GM18519 (cell line): ENCODE measurements around the gene ACOT11.

Experiments used
- ATAC-seq: cut with Tn5 transposase; IDR thresholded peaks from one replicate; pipeline ENCODE4 v1.9.1; 2021; ENCODE audit warnings: mild to moderate bottlenecking, moderate library complexity; ENCODE audit not compliant: unreplicated experiment, low FRiP score

ACOT11 gene

GRCh38 chr1:54583871-54584270 is 35.8 kb downstream of the ACOT11 start:
- ATAC-seq: no peak

DNA sequence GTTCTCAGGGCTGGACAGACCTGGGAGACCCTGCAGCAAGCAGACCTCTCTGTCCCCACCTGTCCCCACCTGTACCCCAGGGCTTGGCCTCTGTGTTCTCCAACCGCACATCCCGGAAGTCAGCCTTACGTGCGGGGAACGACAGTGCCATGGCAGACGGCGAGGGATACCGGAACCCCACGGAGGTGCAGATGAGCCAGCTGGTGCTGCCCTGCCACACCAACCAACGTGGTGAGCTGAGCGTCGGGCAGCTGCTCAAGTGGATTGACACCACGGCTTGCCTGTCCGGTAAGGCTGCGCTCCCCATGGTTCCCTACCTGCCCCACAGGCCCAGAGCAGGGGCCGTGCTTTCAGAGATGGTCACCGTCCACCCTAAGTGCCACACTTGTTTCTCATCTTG is 36.5 kb downstream of the ACOT11 start:
- no peak for ATAC-seq

DNA sequence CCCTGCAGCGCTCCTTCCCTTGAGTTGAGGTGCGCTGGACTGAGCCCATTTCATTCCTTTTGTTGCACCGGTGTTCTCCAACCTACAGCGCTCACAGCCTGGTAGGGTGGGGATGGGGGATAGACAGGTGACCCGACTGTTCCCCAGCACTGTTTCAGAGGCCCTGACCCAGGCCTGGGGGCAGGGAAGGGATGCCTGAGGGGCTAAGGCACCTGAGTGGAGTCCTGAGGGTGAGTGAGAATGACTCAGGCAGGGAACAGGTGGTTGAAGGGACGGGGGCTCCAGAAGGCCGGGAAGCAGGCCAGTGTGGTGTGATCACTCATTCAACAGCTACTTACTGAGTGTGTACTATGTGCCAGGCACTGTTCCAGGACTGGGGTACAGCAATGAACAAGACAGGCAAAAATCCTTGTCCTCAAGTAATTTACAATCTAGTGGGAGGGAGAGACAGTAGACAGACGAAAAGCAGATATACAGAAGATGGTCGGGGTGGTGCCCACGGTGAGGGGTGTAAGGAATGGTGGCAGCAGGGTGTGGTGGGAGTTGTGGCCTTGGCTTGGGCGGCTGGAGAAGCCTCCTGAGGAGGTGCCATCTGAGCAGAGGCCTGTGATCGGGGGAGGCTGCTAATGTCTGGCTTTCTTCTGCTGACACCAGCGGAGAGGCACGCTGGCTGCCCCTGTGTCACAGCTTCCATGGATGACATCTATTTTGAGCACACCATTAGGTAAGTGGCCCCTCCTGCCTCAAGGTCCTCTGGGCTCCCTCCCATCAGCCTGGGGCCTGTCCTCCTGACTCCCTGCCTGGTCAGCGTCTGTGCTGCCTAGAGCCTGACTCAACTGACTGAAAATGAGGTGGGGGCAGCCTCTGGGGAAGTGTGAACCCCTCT is 37.4 kb downstream of the ACOT11 start:
- no peak for ATAC-seq

GRCh38 chr1:54588377-54588776 is 40.3 kb downstream of the ACOT11 start:
- no peak for ATAC-seq

DNA sequence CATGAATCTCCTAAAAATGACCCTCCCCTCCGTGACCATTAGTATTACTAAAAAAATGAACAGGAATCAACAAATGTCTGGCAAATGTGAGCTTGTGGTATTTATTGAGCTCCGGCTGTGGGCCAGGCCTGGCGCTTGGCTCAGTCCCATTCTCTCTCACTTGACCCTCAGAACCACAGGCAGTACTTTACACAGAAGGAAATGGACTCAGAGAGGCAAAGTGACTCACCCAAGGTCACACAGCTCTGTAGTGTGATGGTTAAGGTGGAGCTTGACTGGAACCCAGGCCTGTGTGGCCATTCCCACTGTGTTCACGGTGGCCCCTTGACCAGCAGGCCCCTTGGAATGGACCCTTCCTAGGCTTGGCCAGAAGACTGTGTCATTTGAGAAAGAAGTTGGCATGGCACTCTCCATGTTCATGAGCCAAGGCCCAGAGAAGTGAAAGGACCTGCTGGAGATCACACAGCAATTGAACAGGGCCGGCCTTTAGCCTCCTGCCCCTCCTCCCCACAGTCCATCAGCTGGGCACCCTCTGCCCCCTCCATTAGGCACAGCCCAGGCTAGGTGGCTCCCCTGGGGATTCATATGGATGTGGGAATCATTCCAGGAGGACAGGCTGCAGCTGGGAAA is 43.2 kb downstream of the ACOT11 start:
- no peak for ATAC-seq

DNA sequence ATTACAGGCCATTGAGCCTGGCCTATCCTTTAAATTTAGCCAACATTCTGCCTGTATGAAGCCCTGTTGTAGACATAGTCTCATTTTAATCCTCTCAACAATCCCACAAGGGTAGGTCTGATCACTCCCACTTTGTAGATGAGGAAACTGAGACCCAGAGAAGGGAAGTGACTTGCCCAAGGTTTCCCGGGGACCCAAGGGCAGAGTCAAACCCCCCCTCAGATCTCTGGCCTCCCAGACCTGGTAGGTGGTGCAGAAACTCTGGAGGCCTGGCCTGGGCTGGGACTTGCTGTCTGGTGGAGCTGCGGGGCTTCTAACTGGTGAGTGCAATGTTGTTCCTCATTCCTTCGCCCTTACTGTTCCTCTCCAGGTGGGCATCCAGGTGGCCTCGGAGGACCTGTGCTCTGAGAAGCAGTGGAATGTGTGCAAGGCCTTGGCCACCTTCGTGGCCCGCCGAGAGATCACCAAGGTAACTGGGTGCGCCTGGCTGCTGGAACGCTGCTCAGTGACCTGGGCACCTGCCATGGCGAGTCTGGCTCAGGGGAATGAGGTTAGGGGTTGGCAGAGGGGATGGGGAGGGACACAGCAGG is 45.6 kb downstream of the ACOT11 start:
- ATAC-seq: no peak

- ATAC-seq: no peak
Measured at GRCh38 chr1:54594463-54594862, 46.4 kb downstream of the ACOT11 start.

DNA sequence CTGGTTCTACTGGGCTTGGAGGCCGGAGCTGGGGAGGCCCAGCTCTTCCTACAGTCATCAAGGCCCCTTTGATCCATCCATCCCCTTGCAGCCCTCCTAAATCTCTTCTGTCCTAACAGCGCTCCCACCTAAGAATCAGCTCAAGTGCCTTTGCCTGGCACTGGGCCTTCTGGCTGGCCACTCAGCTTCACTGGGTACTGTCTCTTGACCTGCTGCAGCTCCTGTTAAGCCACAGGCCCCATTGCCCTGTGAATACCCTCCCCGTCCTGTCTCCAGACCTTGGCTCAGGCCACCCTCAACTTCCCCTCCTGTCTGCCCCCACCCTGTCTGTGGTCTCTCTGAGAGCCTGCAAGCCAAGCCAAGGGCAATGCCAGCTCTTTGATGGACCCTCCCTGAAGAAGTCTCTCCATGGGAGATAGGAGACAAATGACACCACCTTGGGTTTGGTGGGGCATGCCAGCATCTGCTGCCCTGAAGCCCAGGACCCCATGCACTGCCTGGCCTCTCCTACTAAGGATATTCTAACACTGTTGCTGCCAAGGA is 48.0 kb downstream of the ACOT11 start:
- ATAC-seq: no peak

- ATAC-seq: no peak
Measured at GRCh38 chr1:54596756-54597155, 48.7 kb downstream of the ACOT11 start.

DNA sequence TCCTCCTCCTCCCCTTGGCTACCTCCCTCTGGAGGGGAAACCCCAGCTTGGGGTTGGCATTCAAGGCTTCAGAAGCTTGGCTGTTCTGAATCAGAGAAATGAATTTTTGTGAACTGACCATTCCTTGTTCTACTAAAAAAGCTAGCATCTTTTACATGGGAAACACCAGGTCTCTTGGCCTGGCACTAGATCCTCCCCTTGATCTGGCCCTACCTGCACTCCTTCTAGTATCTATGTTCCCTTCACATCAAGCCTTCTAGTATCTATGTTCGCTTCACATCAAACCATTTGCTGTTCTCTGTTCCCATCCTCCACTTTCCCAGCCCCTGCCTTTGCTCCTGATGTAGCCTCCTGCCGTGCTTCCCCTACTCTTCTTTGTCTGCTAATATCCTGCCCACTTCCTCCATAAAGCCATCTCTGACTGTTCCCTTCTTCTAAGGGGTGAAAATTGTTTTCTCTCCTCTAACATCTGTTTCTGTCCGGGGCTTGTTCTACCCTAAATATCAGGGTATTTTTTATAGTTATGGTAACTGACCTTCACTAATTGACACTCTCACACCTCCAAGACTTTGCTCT is 49.5 kb downstream of the ACOT11 start:
- no peak for ATAC-seq

GRCh38 chr1:54599211-54599823 is 51.3 kb downstream of the ACOT11 start:
- ATAC-seq: no peak

DNA sequence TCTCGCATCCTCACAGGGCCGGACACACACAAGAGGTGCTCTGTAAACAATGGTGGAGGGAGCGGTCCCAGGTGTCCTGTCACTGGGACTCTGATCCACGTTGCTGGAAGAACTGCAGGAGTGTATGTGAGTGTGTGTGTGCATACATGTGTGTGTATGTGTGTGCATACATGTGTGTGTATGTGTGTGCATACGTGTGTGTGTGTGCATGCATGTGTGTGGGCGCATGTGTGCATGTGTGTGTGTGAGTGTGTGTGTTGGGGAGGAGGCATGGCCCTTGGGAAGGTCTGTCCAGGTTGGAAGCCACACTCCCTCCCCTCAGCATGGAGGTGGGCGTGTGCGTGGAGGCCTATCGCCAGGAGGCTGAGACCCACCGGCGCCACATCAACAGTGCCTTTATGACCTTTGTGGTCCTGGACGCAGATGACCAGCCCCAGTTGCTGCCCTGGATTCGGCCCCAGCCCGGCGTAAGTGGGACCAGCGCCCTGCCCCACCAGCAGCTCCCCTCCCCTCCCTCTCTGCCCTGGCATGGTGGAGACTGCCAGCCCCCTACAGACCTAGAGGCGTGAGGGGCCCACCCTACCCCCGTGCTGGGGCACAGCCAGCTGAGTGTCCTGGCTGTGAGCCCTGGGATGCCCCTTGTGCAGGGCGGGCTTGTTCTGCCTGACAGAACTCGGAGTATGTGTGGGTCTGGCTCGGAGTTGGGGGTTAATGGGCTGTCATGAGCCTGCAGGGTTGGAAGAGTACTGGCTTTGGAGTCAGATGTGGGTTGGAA is 53.1 kb downstream of the ACOT11 start:
- ATAC-seq: no peak

- ATAC-seq: no peak
Measured at GRCh38 chr1:54601730-54602129, 53.7 kb downstream of the ACOT11 start.

- ATAC-seq: no peak
Measured at GRCh38 chr1:54602554-54602953, 54.5 kb downstream of the ACOT11 start.

- ATAC-seq: no peak
Measured at GRCh38 chr1:54603241-54603640, 55.2 kb downstream of the ACOT11 start.

- no peak for ATAC-seq
Measured at GRCh38 chr1:54604051-54604450, 56.0 kb downstream of the ACOT11 start.

DNA sequence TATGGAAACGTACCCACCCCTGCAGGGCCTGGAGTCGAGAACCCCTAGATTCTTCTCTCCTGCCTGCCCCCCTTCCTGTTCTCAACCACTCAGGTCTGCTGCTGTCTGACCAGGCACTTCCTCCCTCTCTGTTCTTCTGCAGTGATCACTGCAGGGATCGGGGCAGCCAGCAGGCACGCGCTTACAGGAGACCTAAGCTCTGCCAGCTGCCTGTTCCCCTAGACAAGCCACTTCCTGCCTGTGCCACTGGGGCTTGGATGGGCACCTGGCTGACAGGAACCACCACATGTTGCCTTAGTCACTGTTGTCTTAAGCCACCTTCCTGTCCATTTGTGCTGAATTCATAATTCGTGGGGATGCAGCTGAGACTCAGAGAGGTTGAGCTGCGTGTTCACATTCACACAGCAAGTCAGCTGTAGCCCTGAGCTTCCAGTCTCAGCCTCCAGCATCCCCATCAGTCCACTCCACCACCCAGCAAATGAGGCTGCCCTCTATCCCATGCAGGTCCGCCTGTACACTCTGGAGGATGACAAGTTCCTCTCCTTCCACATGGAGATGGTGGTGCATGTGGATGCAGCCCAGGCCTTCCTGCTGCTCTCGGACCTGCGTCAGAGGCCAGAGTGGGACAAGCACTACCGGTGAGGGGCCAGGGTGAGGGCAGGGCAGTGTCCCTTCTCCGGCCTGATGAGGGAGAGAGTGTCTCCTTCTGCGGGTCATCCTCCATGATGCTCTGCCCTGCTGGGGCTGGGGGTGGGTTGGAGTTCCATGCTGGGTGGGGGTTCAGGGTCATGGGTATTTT is 56.7 kb downstream of the ACOT11 start:
- ATAC-seq: no peak

GRCh38 chr1:54606096-54606989 is 58.3 kb downstream of the ACOT11 start:
- ATAC-seq: no peak
